Stimulated activated CD8-positive, alpha-beta memory T cell treated with anti-CD3 and anti-CD28 coated beads, Interleukin-4, amount 100 ng/mL, for 1 hour (primary cell): ENCODE data around the gene MEF2C.
A peak's percentile ranks its signal among the peaks of the same experiment; 100 is the strongest.

Experiments
- DNase-seq, 2 donors: peaks; one replicate each; pipeline ENCODE4 v3.0.0-alpha.2; 2020; ENCODE audit warnings: low read depth in 2 of 2, low spot score in 1 of 2

MEF2C gene

GRCh38 chr5:88691230-88691582 lies 191.8 kb downstream of the MEF2C start:
- no peak for DNase-seq

DNA sequence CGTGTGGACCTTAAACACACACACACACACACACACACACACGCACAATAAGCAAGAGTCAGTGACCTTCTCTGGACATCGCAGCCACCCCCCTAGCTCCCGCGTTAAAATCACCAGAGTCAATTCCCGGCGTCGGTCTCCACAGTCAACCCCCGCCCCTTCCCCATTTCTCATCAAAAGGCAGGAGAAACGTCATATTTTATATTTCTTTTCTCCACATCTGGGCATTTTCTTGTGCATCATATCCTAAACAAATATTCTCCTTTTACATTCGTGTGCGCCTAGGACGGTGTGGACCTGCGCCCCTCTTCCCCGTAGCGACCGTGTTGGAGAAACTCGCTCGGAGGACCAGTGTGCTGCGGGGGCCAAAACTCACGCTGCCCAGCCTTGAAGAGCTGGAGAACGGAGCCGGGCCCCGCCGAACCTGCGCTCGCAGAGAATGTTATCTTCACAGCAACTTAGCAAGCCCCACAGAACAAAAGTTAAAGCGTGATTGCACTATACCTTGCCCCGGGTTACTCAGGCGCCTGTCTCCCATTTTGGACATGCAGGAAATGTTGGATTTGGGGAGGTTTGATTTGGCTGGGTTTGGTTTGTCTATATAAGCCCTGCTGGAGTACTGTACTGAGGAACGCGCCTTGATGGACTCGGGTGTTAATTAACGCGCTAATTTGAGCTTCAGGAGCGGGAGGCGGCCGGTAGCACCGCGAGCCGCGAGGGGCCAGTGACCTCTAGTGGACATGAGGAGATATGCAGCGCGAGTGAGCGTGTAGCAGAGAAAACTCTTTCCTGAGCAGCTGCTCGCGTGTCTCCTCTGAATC lies 192.4 kb downstream of the MEF2C start:
- peak in 1 of 2 donors; percentile 43 for DNase-seq

- no peak for DNase-seq
Observed at GRCh38 chr5:88689668-88690408, 193.1 kb downstream of the MEF2C start.

- no peak for DNase-seq
Observed at GRCh38 chr5:88688984-88689667, 193.9 kb downstream of the MEF2C start.

- DNase-seq: no peak
Observed at GRCh38 chr5:88688156-88688983, 194.6 kb downstream of the MEF2C start.

- no peak for DNase-seq
Observed at GRCh38 chr5:88687373-88687911, 195.5 kb downstream of the MEF2C start.

DNA sequence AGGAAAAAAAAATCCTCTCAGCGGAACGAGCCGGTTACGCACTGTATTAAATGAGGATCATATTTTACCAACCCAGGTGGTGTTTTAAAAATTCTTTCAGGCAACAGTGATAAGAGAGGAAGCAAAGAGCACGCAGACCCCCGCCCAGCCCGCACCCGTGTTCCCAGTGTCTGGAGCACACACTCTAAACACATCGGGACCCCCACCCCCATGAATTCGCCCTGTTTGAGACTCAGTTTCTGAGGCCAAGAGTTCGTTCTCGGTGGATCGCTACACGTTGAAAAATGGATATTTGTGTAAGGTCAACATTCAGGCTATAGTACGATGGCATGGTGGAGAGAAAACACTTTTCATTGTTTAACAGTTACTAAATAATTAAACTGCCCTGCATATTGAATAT lies 196.3 kb downstream of the MEF2C start:
- DNase-seq: no peak

GRCh38 chr5:88685591-88686541 lies 197.1 kb downstream of the MEF2C start:
- no peak for DNase-seq

DNA sequence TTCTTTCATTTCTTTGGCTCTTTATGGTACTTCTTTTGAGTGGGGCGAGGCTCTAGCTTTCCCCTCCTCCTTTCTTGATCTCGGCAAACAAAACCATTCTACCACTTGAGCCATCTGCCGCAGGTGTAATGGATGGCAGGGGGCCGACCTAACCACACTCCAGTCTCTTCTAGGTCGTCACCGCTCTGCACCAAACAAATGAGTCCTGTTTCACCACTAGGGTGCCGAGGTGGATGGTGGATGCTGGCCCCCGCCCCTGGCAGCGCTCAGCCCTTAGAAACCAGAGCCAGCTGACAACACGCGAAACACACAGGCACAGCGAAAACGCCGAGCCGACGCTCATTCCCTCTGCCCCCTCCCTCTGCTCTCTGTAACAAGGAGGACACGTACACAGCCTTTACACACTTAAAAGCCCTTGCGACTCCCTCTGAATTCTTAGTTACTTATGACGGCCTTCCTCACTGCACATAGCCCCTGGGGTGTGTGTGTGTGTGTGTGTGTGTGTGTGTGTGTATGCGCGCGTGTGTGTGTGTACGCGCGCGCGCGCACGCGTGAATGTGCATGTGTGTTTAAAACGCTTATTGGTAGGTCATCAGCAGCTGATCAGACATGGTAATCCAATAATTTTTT lies 199.4 kb downstream of the MEF2C start:
- DNase-seq: no peak

DNA sequence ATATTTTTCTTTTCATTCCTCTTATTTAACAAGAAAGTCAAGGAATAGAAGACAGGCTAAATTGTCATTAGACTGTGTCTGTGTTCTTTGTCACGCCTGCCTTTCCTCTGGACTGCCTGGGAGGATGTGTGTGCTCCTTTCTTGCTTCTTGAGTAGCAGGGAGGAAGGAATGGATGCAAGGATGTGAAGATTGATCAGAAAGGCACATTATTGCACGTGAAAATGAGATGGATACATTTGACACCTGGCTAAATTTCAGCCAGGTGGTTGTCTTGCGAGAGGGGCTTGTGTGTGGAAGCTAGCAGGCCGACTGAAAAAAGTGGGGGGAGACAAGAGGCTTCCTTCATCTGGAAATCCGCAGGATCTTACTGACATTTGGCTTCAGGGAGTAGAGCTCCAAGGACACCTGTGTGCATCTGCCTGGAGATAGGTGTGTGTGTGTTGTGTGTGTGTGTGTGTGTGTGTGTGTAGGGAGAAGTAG lies 200.1 kb downstream of the MEF2C start:
- no peak for DNase-seq

DNA sequence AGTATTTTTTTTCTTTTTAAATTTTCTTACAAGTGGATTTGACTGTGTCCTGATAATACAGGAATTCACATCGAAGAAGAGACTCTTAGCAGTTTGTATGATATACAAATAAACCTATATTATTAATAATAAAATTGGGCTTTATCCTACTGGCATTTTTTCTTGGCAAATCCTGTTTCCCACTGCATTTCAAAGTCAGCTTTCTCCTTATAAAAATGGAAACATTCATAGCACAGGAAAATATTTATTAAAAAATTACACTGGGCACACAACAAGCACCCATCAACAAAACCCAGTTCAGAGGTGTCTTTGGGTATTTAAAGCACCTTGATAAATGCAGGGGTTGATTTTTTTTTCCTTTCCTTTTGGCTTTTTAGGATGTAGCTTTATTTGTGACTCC lies 200.9 kb downstream of the MEF2C start:
- no peak for DNase-seq

DNA sequence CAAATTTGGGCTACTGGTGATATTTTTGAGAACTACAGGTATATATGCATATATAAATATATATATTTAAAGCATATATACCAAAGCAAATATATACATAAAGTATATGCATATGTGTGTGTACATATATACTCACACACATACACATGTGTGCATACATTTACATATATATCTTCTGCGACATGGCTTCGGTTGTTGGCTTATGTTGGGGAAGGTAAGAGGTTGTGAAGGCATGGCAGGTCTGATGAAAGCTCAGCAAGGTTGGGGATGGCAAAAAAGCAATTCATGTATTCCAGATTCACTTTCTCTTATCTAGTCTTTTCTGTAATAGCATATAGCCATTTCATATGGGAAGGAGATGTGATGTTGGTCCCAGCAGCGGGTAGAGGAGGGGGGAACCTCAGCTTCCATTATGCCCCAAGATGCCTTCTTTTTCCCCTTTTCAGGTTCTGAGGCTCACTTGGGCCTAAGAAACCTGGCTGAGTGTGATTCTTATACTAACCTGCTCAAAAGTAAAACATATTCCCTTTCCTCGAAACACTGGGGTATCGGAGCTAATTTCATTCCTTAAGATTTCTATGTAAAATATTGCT lies 201.7 kb downstream of the MEF2C start:
- DNase-seq: no peak

DNA sequence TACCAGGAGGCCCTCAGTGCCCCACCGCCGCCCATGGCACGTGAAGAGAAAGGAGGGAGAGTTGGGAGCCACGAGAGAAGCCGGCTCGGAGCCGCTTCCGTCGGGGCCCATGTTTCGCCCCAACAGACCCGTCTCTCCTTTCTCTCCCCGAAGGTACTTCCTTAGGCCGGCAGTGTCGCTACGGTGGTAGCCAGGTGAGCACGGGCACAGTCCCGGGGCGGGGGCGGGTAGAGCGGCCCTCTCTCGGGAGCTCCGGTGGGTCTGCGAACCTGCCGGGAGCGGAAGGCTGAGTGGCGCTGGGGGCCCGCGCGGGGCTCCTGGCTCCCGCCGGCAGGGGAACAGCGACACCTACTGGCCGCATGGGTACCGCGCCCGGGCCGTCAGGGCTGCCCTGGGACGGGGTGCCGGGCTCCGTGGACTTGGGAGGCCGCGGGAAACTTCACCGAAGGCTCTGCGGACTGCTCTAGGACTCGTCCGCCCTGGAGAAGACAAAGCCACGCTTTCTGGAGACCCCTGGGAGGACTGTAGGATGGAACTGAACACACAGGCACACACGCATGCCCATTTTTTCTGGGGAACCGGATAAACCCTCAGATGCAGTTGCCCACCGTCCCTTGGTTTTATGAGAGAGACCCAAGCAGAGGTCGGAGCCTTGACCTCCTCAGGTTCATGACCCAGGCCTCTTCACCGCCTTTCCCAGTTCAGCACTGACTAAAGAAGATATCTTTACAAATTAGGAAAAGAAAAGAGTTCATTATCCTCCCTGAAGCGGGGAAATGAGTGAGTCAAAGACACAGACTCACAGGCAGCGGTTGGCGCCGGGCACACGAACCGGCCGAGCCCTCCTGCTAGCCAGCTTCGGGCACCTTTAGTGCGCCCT lies 202.5 kb downstream of the MEF2C start:
- peak; percentile 60 for DNase-seq

- no peak for DNase-seq
Observed at GRCh38 chr5:88679638-88680037, 203.3 kb downstream of the MEF2C start.

GRCh38 chr5:88678770-88679381 lies 204.1 kb downstream of the MEF2C start:
- no peak for DNase-seq

- no peak for DNase-seq
Observed at GRCh38 chr5:88677943-88678769, 204.8 kb downstream of the MEF2C start.
